HEK293 (cell line): Measurements from ENCODE around the gene SBNO2.

Source experiments
- CTCF ChIA-PET: fragments of 350-600 bp; formaldehyde crosslinking; extraction: SDS; loops from one replicate; lab custom pipeline; 2021; ENCODE audit warnings: antibody characterized with exemption; lab: Yijun Ruan, JAX
- POLR2A ChIA-PET: fragments of 300-600 bp; formaldehyde crosslinking; extraction: SDS; loops from one replicate; lab custom pipeline; 2020; ENCODE audit warnings: antibody characterized with exemption, inconsistent platforms; lab: Yijun Ruan, JAX
- H3K27ac ChIP-seq: fragments of 200-500 bp; sonication (Bioruptor generic); 2 replicates; pipeline ENCODE4 v1.5.1; 2014; ENCODE audit warnings: low read depth, low read length, control low read depth, inconsistent platforms; ENCODE audit errors: extremely low read depth
- H3K36me3 ChIP-seq, 2 experiments: fragments of 200-500 bp in 1 of 2; sonication (Bioruptor generic) in 1 of 2; 1 replicate in 1 of 2; 2 replicates in 1 of 2; pipeline ENCODE4 v1.5.1; 2014 to 2017; ENCODE audit warnings: inconsistent platforms in 2 of 2, low read length in 2 of 2; ENCODE audit not compliant: control insufficient read depth in 2 of 2, insufficient read depth in 1 of 2
- H3K4me1 ChIP-seq: fragments of 200-500 bp; sonication (Bioruptor generic); 2 replicates; pipeline ENCODE4 v1.5.1; 2014; ENCODE audit warnings: mild to moderate bottlenecking, low read length, inconsistent platforms; ENCODE audit not compliant: control insufficient read depth, insufficient read depth
- H3K4me3 ChIP-seq: 2 replicates; pipeline ENCODE4 v1.5.1; 2011; ENCODE audit warnings: low read depth, mild to moderate bottlenecking, control low read depth, low read length, moderate library complexity
- H3K9me3 ChIP-seq: fragments of 200-500 bp; sonication (Bioruptor generic); 2 replicates; pipeline ENCODE4 v1.5.1; 2014; ENCODE audit warnings: low read depth, low read length, inconsistent platforms; ENCODE audit not compliant: control insufficient read depth, insufficient read depth
- HOXC10 ChIP-seq: sonication (generic); formaldehyde crosslinking; IDR thresholded peaks from 2 replicates; pipeline ENCODE4 v1.8.1; 2023; ENCODE audit warnings: mild to moderate bottlenecking, missing genetic modification reagents
- KLF1 ChIP-seq: fragments of 450-650 bp; formaldehyde crosslinking; IDR thresholded peaks from 2 replicates; pipeline ENCODE4 v1.5.1; 2016; ENCODE audit warnings: missing biosample characterization, missing genetic modification characterization
- PATZ1 ChIP-seq: fragments of 450-650 bp; formaldehyde crosslinking; IDR thresholded peaks from 2 replicates; pipeline ENCODE4 v1.5.1; 2016; ENCODE audit warnings: missing biosample characterization, missing genetic modification characterization
- PRDM1 ChIP-seq: fragments of 450-650 bp; formaldehyde crosslinking; IDR thresholded peaks from 2 replicates; pipeline ENCODE4; 2016; ENCODE audit warnings: missing biosample characterization, missing genetic modification characterization
- SCRT2 ChIP-seq: fragments of 450-650 bp; formaldehyde crosslinking; IDR thresholded peaks from 2 replicates; pipeline ENCODE4 v1.5.1; 2016; ENCODE audit warnings: missing biosample characterization, missing genetic modification characterization
- TRIM28 ChIP-seq: IDR thresholded peaks from 2 replicates; pipeline ENCODE4 v1.6.1; 2011; ENCODE audit warnings: low read length, control low read depth, borderline replicate concordance
- TSHZ1 ChIP-seq: fragments of 450-650 bp; formaldehyde crosslinking; IDR thresholded peaks from 2 replicates; pipeline ENCODE4 v1.5.1; 2016; ENCODE audit warnings: missing biosample characterization, missing genetic modification characterization, borderline replicate concordance
- ZBTB7A ChIP-seq: fragments of 450-650 bp; formaldehyde crosslinking; IDR thresholded peaks from 2 replicates; pipeline ENCODE4 v1.5.1; 2016; ENCODE audit warnings: low read depth, missing biosample characterization, missing genetic modification characterization
- ZFHX2 ChIP-seq: fragments of 450-650 bp; formaldehyde crosslinking; conservative IDR thresholded peaks from 2 replicates; pipeline ENCODE4 v1.5.1; 2016; ENCODE audit warnings: missing biosample characterization, missing genetic modification characterization
- ZIC2 ChIP-seq: fragments of 450-650 bp; formaldehyde crosslinking; IDR thresholded peaks from 2 replicates; pipeline ENCODE4 v1.5.1; 2016; ENCODE audit warnings: missing biosample characterization, missing genetic modification characterization
- ZNF112 ChIP-seq: fragments of 450-650 bp; formaldehyde crosslinking; IDR thresholded peaks from 2 replicates; pipeline ENCODE4 v1.5.0; 2017; ENCODE audit warnings: missing biosample characterization, missing genetic modification characterization
- ZNF133 ChIP-seq: fragments of 450-650 bp; formaldehyde crosslinking; IDR thresholded peaks from 2 replicates; pipeline ENCODE4 v1.5.1; 2016; ENCODE audit warnings: missing biosample characterization, missing genetic modification characterization
- ZNF280D ChIP-seq: fragments of 450-650 bp; formaldehyde crosslinking; IDR thresholded peaks from 2 replicates; pipeline ENCODE4 v1.5.1; 2016; ENCODE audit warnings: missing biosample characterization, missing genetic modification characterization
- ZNF37A ChIP-seq: fragments of 450-650 bp; IDR thresholded peaks from 2 replicates; pipeline ENCODE4 v1.5.1; 2018; ENCODE audit warnings: missing biosample characterization, missing genetic modification characterization
- ZNF433 ChIP-seq: fragments of 450-650 bp; formaldehyde crosslinking; IDR thresholded peaks from 2 replicates; pipeline ENCODE4 v1.5.1; 2016; ENCODE audit warnings: missing biosample characterization, missing genetic modification characterization, low read depth
- ZNF600 ChIP-seq: fragments of 450-650 bp; formaldehyde crosslinking; IDR thresholded peaks from 2 replicates; pipeline ENCODE4 v1.5.1; 2016; ENCODE audit warnings: missing biosample characterization, missing genetic modification characterization
- ZNF677 ChIP-seq: fragments of 450-650 bp; IDR thresholded peaks from 2 replicates; pipeline ENCODE4 v1.5.0; 2018; ENCODE audit warnings: missing biosample characterization, mild to moderate bottlenecking, missing genetic modification characterization, moderate library complexity
- ZNF768 ChIP-seq: fragments of 450-650 bp; formaldehyde crosslinking; IDR thresholded peaks from 2 replicates; pipeline ENCODE4 v1.5.1; 2018; ENCODE audit warnings: missing biosample characterization, mild to moderate bottlenecking, missing genetic modification characterization
- ZNF830 ChIP-seq: fragments of 450-650 bp; IDR thresholded peaks from 2 replicates; pipeline ENCODE4 v1.5.0; 2018; ENCODE audit warnings: missing biosample characterization, missing genetic modification characterization, low read depth, mild to moderate bottlenecking, moderate library complexity
- ZSCAN23 ChIP-seq: fragments of 450-650 bp; formaldehyde crosslinking; IDR thresholded peaks from 2 replicates; pipeline ENCODE4 v1.5.1; 2016; ENCODE audit warnings: missing biosample characterization, missing genetic modification characterization
- ZSCAN4 ChIP-seq: fragments of 450-650 bp; formaldehyde crosslinking; IDR thresholded peaks from 2 replicates; pipeline ENCODE4 v1.5.1; 2017; ENCODE audit warnings: missing biosample characterization, missing genetic modification characterization

SBNO2 gene

GRCh38 chr19:1088416-1089010 is 85.6 kb downstream of the SBNO2 start:
- ChIA-PET CTCF (no interaction called here), POLR2A (no interaction called here)
- TF ChIP-seq SCRT2 (peak; percentile 49; the same call in 1 of the 2 replicates), ZNF768 (tag by site-specific recombination) (no peak), ZIC2 (tag by site-specific recombination) (0 out of 2 replicates have a peak, but pooled peaks have one; percentile 7), PATZ1 (0 out of 2 replicates have a peak, but pooled peaks have one; percentile 25)
- H3K27ac ChIP-seq = no peak overlapping the region
- H3K4me1 ChIP-seq = no peaks in the 10 kb centered on the region
- peaks cover 12 to 59% of the 10 kb centered on the region in 2 experiments; a peak in 2 of 3 replicates for H3K36me3 ChIP-seq
- no peak overlapping the region for H3K4me3 ChIP-seq
- H3K9me3 ChIP-seq = no peaks in the 10 kb centered on the region

GRCh38 chr19:1087813-1088415 is 86.2 kb downstream of the SBNO2 start:
- peaks cover 6 to 53% of the 10 kb centered on the region in 2 experiments; a peak in 2 of 3 replicates for H3K36me3 ChIP-seq
- no peaks in the 10 kb centered on the region for H3K4me1 ChIP-seq
- no peak for TF ChIP-seq PRDM1
- 0 out of 2 replicates have a peak, but pooled peaks have one; percentile 28 for TF ChIP-seq ZNF600 (tag by site-specific recombination)
- peak; percentile 8; the same call in 1 of the 2 replicates for TF ChIP-seq KLF1 (tag by site-specific recombination)
- no peak overlapping the region for H3K4me3 ChIP-seq
- no peak overlapping the region for H3K27ac ChIP-seq
- no peaks in the 10 kb centered on the region for H3K9me3 ChIP-seq
- ChIA-PET CTCF (no interaction called here), POLR2A (interaction anchor here (0.5 to 1.3 kb wide), 2 partner anchors 57 to 61 kb away, joined by 4 to 5 read pairs; partner anchors contain the start of gene CNN2)

GRCh38 chr19:1086613-1087012 is 87.5 kb downstream of the SBNO2 start:
- Histone ChIP-seq H3K27ac (no peak overlapping the region), H3K4me3 (no peak overlapping the region), H3K4me1 (no peaks in the 10 kb centered on the region), H3K36me3 (peaks cover 0 to 44% of the 10 kb centered on the region in 2 experiments; a peak in 1 of 3 replicates), H3K9me3 (no peaks in the 10 kb centered on the region)
- TF ChIP-seq ZSCAN23 (no peak), ZNF37A (no peak), ZBTB7A (tag by site-specific recombination) (no peak), ZNF133 (tag by site-specific recombination) (no peak), ZNF600 (tag by site-specific recombination) (no peak), ZNF830 (tag by site-specific recombination) (no peak), TSHZ1 (tag by site-specific recombination) (no peak), TRIM28 (no peak), ZFHX2 (tag by site-specific recombination) (no peak), ZNF280D (no peak), HOXC10 (no peak), ZNF677 (tag by site-specific recombination) (no peak), ZNF112 (no peak), ZSCAN4 (tag by site-specific recombination) (no peak), ZNF433 (no peak)
- ChIA-PET POLR2A (interaction anchor here (0.7 to 2.9 kb wide), 8 partner anchors 8 to 183 kb away, joined by 3 to 18 read pairs (median 4); partner anchors contain the start of genes ABCA7, CIRBP, CNN2 and GPX4), CTCF (interaction anchor here (0.7 to 1.6 kb wide), 2 partner anchors 27 to 95 kb away, joined by 3 read pairs; no protein-coding TSS in a partner anchor)
